ENCODE measurements around the gene METTL21C.

The METTL21C gene

GRCh38 chr13:102698649-102698980 lies 3.8 kb upstream of the METTL21C start:
- POLR2A ChIA-PET: no interaction called here
- Histone ChIP-seq H3K36me3 (ENCODE audit: control insufficient read depth in 2 of 2, insufficient read depth in 1 of 2, low read length in 2 of 2) (no peaks in the 10 kb centered on the region), H3K27ac (ENCODE audit: extremely low read depth, low read depth, low read length) (no peak overlapping the region), H3K4me3 (ENCODE audit: low read depth, low read length) (no peak overlapping the region), H3K4me1 (ENCODE audit: control insufficient read depth, insufficient read depth, low read length) (no peaks in the 10 kb centered on the region), H3K9me3 (ENCODE audit: control insufficient read depth, insufficient read depth, low read depth, low read length) (no peaks in the 10 kb centered on the region)
- no peak for TF ChIP-seq KLF7 (tag by site-specific recombination; IDR thresholded peaks at IDR 0.05; ENCODE audit: borderline replicate concordance)
- peak; percentile 79 for TF ChIP-seq SETDB1 (IDR thresholded peaks at IDR 0.05; ENCODE audit: insufficient read length, low read length)
- 0 out of 2 replicates have a peak, but pooled peaks have one; percentile 44 for TF ChIP-seq TRIM28 (IDR thresholded peaks at IDR 0.05; ENCODE audit: borderline replicate concordance, low read length)
- TF ChIP-seq, protein P1, sequence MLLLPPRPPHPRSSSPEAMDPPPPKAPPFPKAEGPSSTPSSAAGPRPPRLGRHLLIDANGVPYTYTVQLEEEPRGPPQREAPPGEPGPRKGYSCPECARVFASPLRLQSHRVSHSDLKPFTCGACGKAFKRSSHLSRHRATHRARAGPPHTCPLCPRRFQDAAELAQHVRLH (tag by site-specific recombination; IDR thresholded peaks at IDR 0.05): no peak
- TF ChIP-seq ZNF501 (tag by site-specific recombination; IDR thresholded peaks at IDR 0.05): no peak
- TF ChIP-seq ZNF549 (tag by site-specific recombination; IDR thresholded peaks at IDR 0.05): no peak
- no peak for TF ChIP-seq ZNF514 (tag by site-specific recombination; IDR thresholded peaks at IDR 0.05)
- CTCF ChIA-PET: no interaction called here

DNA sequence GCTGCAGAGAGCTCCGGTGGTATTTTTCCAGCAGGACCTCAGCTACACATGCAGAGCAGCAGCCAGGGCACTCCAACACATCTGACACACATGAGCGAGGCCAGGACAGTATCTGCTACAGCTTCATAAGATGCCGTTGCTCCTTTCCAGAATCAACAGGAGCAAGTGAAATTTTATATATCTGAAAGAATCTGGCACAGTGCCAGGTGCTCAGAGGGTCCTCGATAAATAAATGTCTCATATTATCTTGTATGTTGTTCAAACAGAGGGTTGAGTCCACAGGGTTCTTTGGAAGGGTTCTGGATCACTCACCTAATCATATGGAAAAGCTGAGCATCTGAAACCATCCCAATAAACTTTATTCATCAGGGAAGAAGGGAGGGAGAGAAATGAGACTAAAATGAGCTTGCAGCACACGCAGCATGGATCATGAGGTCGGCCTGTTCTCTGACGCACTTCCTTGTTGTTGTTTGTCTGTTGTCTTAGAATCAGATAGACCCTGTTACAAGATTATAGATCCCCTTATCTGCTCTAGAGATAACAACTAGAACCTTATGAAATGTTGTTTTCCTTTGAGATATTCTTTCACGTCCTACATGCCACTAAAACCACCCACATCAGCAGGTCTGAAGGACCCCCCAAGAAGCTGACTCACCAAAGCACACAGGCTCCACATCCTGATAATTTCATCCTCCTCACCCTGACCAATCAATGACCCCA lies 3.2 kb upstream of the METTL21C start:
- Histone ChIP-seq H3K4me1 (ENCODE audit: control insufficient read depth, insufficient read depth, low read length) (no peaks in the 10 kb centered on the region), H3K36me3 (ENCODE audit: control insufficient read depth in 2 of 2, insufficient read depth in 1 of 2, low read length in 2 of 2) (no peaks in the 10 kb centered on the region), H3K27ac (ENCODE audit: extremely low read depth, low read depth, low read length) (no peak overlapping the region), H3K9me3 (ENCODE audit: control insufficient read depth, insufficient read depth, low read depth, low read length) (no peaks in the 10 kb centered on the region), H3K4me3 (ENCODE audit: low read depth, low read length) (no peak overlapping the region)
- POLR2A ChIA-PET: no interaction called here
- peak; percentile 40; the same call in 1 of the 2 replicates for TF ChIP-seq ZNF830 (tag by site-specific recombination; IDR thresholded peaks at IDR 0.05; ENCODE audit: low read depth)
- TF ChIP-seq ZNF214 (tag by site-specific recombination; IDR thresholded peaks at IDR 0.05; ENCODE audit: borderline replicate concordance): peak; percentile 13; the same call in 1 of the 2 replicates
- TF ChIP-seq GLIS1 (tag by site-specific recombination; IDR thresholded peaks at IDR 0.05): no peak
- CTCF ChIA-PET: no interaction called here

GRCh38 chr13:102697264-102697663 lies 2.4 kb upstream of the METTL21C start:
- POLR2A ChIA-PET: no interaction called here
- Histone ChIP-seq H3K36me3 (ENCODE audit: control insufficient read depth in 2 of 2, insufficient read depth in 1 of 2, low read length in 2 of 2) (no peaks in the 10 kb centered on the region), H3K27ac (ENCODE audit: extremely low read depth, low read depth, low read length) (no peak overlapping the region), H3K9me3 (ENCODE audit: control insufficient read depth, insufficient read depth, low read depth, low read length) (no peaks in the 10 kb centered on the region), H3K4me1 (ENCODE audit: control insufficient read depth, insufficient read depth, low read length) (no peaks in the 10 kb centered on the region), H3K4me3 (ENCODE audit: low read depth, low read length) (no peak overlapping the region)
- TF ChIP-seq ZNF785 (tag by site-specific recombination; IDR thresholded peaks at IDR 0.05): no peak
- CTCF ChIA-PET: interaction anchor here (0.6 kb wide), 1 partner anchor 8 kb away, joined by 4 read pairs; no protein-coding TSS in a partner anchor

- Histone ChIP-seq H3K27ac (ENCODE audit: extremely low read depth, low read depth, low read length) (no peak overlapping the region), H3K4me3 (ENCODE audit: low read depth, low read length) (no peak overlapping the region), H3K4me1 (ENCODE audit: control insufficient read depth, insufficient read depth, low read length) (no peaks in the 10 kb centered on the region), H3K9me3 (ENCODE audit: control insufficient read depth, insufficient read depth, low read depth, low read length) (no peaks in the 10 kb centered on the region), H3K36me3 (ENCODE audit: control insufficient read depth in 2 of 2, insufficient read depth in 1 of 2, low read length in 2 of 2) (no peaks in the 10 kb centered on the region)
- no peak for TF ChIP-seq ZNF341 (tag by site-specific recombination; IDR thresholded peaks at IDR 0.05; ENCODE audit: low read depth)
- no peak for TF ChIP-seq ZNF561 (tag by site-specific recombination; IDR thresholded peaks at IDR 0.05; ENCODE audit: borderline replicate concordance)
- TF ChIP-seq, protein P2, sequence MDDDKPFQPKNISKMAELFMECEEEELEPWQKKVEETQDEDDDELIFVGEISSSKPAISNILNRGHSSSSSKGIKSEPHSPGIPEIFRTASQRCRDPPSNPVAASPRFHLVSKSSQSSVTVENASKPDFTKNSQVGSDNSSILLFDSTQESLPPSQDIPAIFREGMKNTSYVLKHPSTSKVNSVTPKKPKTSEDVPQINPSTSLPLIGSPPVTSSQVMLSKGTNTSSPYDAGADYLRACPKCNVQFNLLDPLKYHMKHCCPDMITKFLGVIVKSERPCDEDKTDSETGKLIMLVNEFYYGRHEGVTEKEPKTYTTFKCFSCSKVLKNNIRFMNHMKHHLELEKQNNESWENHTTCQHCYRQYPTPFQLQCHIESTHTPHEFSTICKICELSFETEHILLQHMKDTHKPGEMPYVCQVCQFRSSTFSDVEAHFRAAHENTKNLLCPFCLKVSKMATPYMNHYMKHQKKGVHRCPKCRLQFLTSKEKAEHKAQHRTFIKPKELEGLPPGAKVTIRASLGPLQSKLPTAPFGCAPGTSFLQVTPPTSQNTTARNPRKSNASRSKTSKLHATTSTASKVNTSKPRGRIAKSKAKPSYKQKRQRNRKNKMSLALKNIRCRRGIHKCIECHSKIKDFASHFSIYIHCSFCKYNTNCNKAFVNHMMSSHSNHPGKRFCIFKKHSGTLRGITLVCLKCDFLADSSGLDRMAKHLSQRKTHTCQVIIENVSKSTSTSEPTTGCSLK (tag by site-specific recombination; IDR thresholded peaks at IDR 0.05): no peak
- TF ChIP-seq ZNF621 (tag by site-specific recombination; IDR thresholded peaks at IDR 0.05): no peak
- ChIA-PET CTCF (no interaction called here), POLR2A (interaction anchor here (0.7 kb wide), 1 partner anchor 54 kb away, joined by 3 read pairs; no protein-coding TSS in a partner anchor)
Observed at GRCh38 chr13:102696465-102696864, 1.6 kb upstream of the METTL21C start.

All from HEK293 (cell line).